Measurements from ENCODE around the gene TBC1D4. TPM values are rescaled to one million over a fixed set of nuclear protein-coding genes. Genes with fewer than 3 reads are reported as not detected.

Gene TBC1D4
- total and polyA plus RNA-seq, 2 experiments from 2014 or later, result 5.5 to 13.5 TPM

DNA sequence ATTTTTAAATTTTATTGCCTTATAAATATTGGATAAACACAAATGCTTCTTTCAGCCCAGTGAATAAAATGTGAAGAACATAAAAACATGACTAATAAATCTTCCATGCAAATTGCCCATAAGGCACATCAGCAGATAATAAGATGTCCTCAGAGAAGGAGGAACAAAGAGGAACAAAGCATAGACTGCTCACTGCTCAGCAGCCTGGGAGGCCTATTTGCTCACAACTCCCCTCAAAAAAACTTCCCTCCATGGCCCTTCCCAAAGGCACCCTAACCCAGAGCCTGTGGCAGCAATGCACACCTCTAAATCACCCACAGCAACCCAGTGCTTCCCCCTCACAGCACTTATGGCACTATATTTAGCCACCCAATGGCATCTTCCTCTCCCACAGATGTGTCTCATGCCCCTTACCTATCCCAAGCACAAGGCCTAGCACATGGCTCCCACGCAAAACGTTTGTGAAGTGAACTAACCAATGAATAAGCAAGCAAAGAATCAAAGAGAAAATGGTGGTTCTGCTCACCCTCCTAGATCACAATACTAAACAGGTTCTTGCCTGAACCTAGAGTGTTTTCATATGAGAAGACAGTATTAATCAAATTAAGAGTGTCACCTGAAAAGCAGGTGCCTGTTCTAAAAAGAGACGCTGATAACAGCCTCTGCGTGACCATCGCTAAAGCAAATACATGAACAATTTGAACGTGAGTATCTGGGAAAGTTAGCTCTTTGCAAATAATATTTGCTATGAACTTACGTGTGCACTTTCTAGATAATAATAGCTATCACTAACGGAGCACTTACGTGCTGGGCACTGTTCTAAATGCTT is 96.9 kb downstream of the TBC1D4 start:
- Histone ChIP-seq H2AFZ (no peak overlapping the region), H3K36me3 (ENCODE audit: low read depth) (no peaks in the 10 kb centered on the region), H3K4me2 (ENCODE audit: unreplicated experiment) (no peak overlapping the region), H3F3A (ENCODE audit: insufficient read depth) (no peaks in the 10 kb centered on the region), H3K4me3 (no peak overlapping the region), H3K9me2 (ENCODE audit: insufficient read depth) (no peaks in the 10 kb centered on the region), H3K4me1 (ENCODE audit: insufficient read depth) (0 out of 2 replicates have a peak, but pooled peaks cover 6% of the 10 kb centered on the region), H3K79me2 (ENCODE audit: insufficient read depth) (peaks cover 4% of the 10 kb centered on the region), H4K20me1 (ENCODE audit: insufficient read depth) (no peaks in the 10 kb centered on the region), H3K9me3 (ENCODE audit: low read depth) (no peaks in the 10 kb centered on the region), H3K27ac (no peak overlapping the region), H3K27me3 (replicated peaks; ENCODE audit: insufficient read depth) (no peaks in the 10 kb centered on the region), H3K9ac (no peak overlapping the region)
- in situ Hi-C loops (cut with MboI), result no loop called here
- 93 to 94% methylated on average over 9 of the region's 9 CpGs for WGBS, 2 experiments (ENCODE audit: low coverage in 1 of 2, low lambda C conversion rate in 2 of 2, missing lambda C conversion rate in 2 of 2)
- TF ChIP-seq EZH2 (IDR thresholded peaks at IDR 0.05; ENCODE audit: insufficient read depth, poor library complexity, severe bottlenecking) (no peak), EZH2phosphoT487 (IDR thresholded peaks at IDR 0.05; ENCODE audit: insufficient read depth, low read depth) (no peak)
- no peak for DNase-seq

DNA sequence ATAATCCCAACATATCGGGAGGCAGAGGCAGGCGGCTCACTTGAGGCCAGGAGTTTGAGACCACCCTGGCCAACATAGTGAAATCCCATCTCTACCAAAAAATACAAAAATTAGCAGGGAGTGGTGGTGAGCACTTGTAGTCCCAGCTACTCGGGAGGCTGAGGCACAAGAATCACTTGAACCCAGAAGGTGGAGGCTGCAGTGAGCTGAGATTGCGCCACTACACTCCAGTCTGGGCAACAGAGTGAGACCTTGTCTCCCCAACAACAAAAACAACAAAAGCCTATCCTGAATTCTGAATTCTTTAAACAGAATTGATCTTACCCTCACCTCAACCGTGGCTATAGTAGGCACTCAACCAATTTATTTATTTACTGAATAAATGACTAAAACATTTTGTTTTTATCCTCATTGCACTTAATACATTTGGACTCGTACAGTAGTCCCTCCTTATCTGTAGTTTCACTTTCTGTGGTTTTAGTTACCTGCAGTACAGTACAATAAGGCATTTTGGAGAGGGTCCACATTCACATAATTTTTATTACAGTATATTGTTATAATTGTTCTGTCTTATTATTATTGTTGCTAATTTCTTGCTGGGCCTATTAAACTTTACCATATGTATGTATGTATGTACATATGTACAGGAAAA is 98.8 kb downstream of the TBC1D4 start:
- H3F3A ChIP-seq (ENCODE audit: insufficient read depth), result no peaks in the 10 kb centered on the region
- DNase-seq, result no peak
- no peak overlapping the region for H3K27ac ChIP-seq
- no peaks in the 10 kb centered on the region for H3K36me3 ChIP-seq (ENCODE audit: low read depth)
- no peaks in the 10 kb centered on the region for H4K20me1 ChIP-seq (ENCODE audit: insufficient read depth)
- no peak overlapping the region for H3K4me3 ChIP-seq
- H3K27me3 ChIP-seq (replicated peaks; ENCODE audit: insufficient read depth), result no peaks in the 10 kb centered on the region
- peaks cover 4% of the 10 kb centered on the region for H3K79me2 ChIP-seq (ENCODE audit: insufficient read depth)
- 93 to 96% methylated on average over 6 of the region's 6 CpGs for WGBS, 2 experiments (ENCODE audit: low coverage in 1 of 2, low lambda C conversion rate in 2 of 2, missing lambda C conversion rate in 2 of 2)
- H3K4me1 ChIP-seq (ENCODE audit: insufficient read depth), result 0 out of 2 replicates have a peak, but pooled peaks cover 6% of the 10 kb centered on the region
- H2AFZ ChIP-seq, result no peak overlapping the region
- H3K9ac ChIP-seq, result no peak overlapping the region
- in situ Hi-C loops (cut with MboI), result no loop called here
- TF ChIP-seq EZH2phosphoT487 (IDR thresholded peaks at IDR 0.05; ENCODE audit: insufficient read depth, low read depth), result no peak
- TF ChIP-seq EZH2 (IDR thresholded peaks at IDR 0.05; ENCODE audit: insufficient read depth, poor library complexity, severe bottlenecking), result no peak
- H3K9me3 ChIP-seq (ENCODE audit: low read depth), result no peaks in the 10 kb centered on the region
- no peak overlapping the region for H3K4me2 ChIP-seq (ENCODE audit: unreplicated experiment)
- no peaks in the 10 kb centered on the region for H3K9me2 ChIP-seq (ENCODE audit: insufficient read depth)

DNA sequence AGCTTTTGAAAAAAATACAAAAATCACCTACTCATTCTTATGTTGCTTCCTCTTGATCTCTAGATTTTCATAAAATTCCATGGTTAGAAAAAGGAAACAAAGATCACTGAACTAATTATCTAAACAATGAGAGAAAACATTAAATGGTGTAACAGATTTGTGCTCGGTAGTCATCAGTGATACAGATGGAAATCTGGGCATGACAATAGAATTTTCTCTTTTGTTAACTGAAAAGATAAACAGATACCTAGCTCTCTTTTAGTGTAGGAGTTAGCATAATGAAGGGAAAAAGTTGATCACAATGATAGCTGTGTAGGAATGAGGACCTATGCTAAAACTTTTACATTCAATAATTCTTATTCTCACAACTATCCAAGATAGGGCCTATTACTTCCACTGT is 103.7 kb downstream of the TBC1D4 start:
- no peaks in the 10 kb centered on the region for H3K4me1 ChIP-seq (ENCODE audit: insufficient read depth)
- in situ Hi-C loops (cut with MboI), result loop anchor here (10.0 kb wide), 1 partner anchor 176 kb away; no protein-coding TSS in a partner anchor
- 98 to 100% methylated on average over 1 of the region's 1 CpG for WGBS, 2 experiments (ENCODE audit: low coverage in 1 of 2, low lambda C conversion rate in 2 of 2, missing lambda C conversion rate in 2 of 2)
- no peak for TF ChIP-seq EZH2 (IDR thresholded peaks at IDR 0.05; ENCODE audit: insufficient read depth, poor library complexity, severe bottlenecking)
- no peak for TF ChIP-seq EZH2phosphoT487 (IDR thresholded peaks at IDR 0.05; ENCODE audit: insufficient read depth, low read depth)
- H3K36me3 ChIP-seq (ENCODE audit: low read depth), result no peaks in the 10 kb centered on the region
- no peak overlapping the region for H2AFZ ChIP-seq
- H3K27me3 ChIP-seq (replicated peaks; ENCODE audit: insufficient read depth), result no peaks in the 10 kb centered on the region
- H3K79me2 ChIP-seq (ENCODE audit: insufficient read depth), result peaks cover 8% of the 10 kb centered on the region; the same call in 1 of the 2 replicates
- H3K9ac ChIP-seq, result no peak overlapping the region
- H4K20me1 ChIP-seq (ENCODE audit: insufficient read depth), result no peaks in the 10 kb centered on the region
- no peak for DNase-seq
- H3F3A ChIP-seq (ENCODE audit: insufficient read depth), result no peaks in the 10 kb centered on the region
- H3K4me3 ChIP-seq, result no peak overlapping the region
- no peak overlapping the region for H3K27ac ChIP-seq
- no peaks in the 10 kb centered on the region for H3K9me3 ChIP-seq (ENCODE audit: low read depth)
- no peaks in the 10 kb centered on the region for H3K9me2 ChIP-seq (ENCODE audit: insufficient read depth)
- no peak overlapping the region for H3K4me2 ChIP-seq (ENCODE audit: unreplicated experiment)

DNA sequence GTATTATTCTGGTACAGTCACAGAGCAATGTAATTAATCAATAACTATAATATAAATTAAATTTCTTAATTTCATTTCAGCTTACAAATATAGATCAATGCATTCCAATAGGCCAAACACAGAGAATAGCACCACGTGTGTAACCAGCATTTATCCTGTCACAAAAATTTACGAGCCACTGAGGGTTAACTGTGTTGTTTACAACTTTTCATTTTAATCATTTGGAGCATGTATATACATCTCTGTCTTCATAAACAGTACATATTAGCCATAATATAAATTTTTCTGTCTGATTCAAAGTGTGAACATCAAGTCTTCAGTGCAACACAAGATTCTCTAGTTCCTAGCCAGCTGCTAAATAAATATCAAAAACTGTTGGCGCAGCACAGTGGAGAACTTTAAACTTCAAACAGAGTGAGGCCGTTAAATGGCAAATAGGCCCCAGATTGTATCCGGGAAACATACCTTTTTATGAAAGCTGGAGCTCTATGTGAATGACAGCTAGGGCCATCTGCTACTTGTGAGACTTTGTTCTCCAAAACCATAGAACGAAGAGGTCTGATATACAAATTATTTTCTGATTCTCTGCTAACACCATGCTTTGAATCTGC is 105.1 kb downstream of the TBC1D4 start:
- Histone ChIP-seq H3K36me3 (ENCODE audit: low read depth) (no peaks in the 10 kb centered on the region), H3K27me3 (replicated peaks; ENCODE audit: insufficient read depth) (no peaks in the 10 kb centered on the region), H3K4me3 (no peak overlapping the region), H3K79me2 (ENCODE audit: insufficient read depth) (peaks cover 10% of the 10 kb centered on the region; the same call in 1 of the 2 replicates), H3K27ac (no peak overlapping the region), H3K4me1 (ENCODE audit: insufficient read depth) (no peaks in the 10 kb centered on the region), H3F3A (ENCODE audit: insufficient read depth) (no peaks in the 10 kb centered on the region), H2AFZ (no peak overlapping the region), H3K9ac (no peak overlapping the region), H4K20me1 (ENCODE audit: insufficient read depth) (no peaks in the 10 kb centered on the region), H3K9me3 (ENCODE audit: low read depth) (no peaks in the 10 kb centered on the region), H3K4me2 (ENCODE audit: unreplicated experiment) (no peak overlapping the region), H3K9me2 (ENCODE audit: insufficient read depth) (no peaks in the 10 kb centered on the region)
- in situ Hi-C loops (cut with MboI), result loop anchor here (10.0 kb wide), 1 partner anchor 178 kb away; no protein-coding TSS in a partner anchor
- 84 to 86% methylated on average over 6 of the region's 6 CpGs for WGBS, 2 experiments (ENCODE audit: low coverage in 1 of 2, low lambda C conversion rate in 2 of 2, missing lambda C conversion rate in 2 of 2)
- TF ChIP-seq EZH2 (IDR thresholded peaks at IDR 0.05; ENCODE audit: insufficient read depth, poor library complexity, severe bottlenecking) (no peak), EZH2phosphoT487 (IDR thresholded peaks at IDR 0.05; ENCODE audit: insufficient read depth, low read depth) (no peak)
- DNase-seq, result no peak

Measured in GM23248 (cell line).